Stomach smooth muscle (tissue), 2 donors: ENCODE data around the gene KREMEN2.
A peak's percentile ranks its signal among the peaks of the same experiment; 100 is the strongest.
"Not testable (repeated sequence)": the region's sequence is repeated elsewhere in the genome, so short reads cannot be mapped to it uniquely, and the experiment has no call there.

Experiments
- H3K27ac ChIP-seq: one replicate; pipeline ENCODE4 v1.7.0; 2013; ENCODE audit warnings: mild to moderate bottlenecking, low read length, inconsistent platforms
- H3K27me3 ChIP-seq, 2 donors: one replicate each; pipeline ENCODE4 v1.7.0; 2013; ENCODE audit warnings: low read length in 2 of 2; ENCODE audit not compliant: insufficient read depth in 2 of 2, control insufficient read depth in 1 of 2
- H3K36me3 ChIP-seq, 2 donors: one replicate each; pipeline ENCODE4 v1.7.0; 2013; ENCODE audit warnings: low read length in 2 of 2; ENCODE audit not compliant: control insufficient read depth in 2 of 2, insufficient read depth in 2 of 2
- H3K4me1 ChIP-seq: one replicate; pipeline ENCODE4 v1.7.0; 2013; ENCODE audit warnings: low read length; ENCODE audit not compliant: control insufficient read depth, insufficient read depth
- H3K4me3 ChIP-seq, 2 donors: one replicate each; pipeline ENCODE4 v1.7.0; 2013; ENCODE audit warnings: low read length in 2 of 2
- H3K9ac ChIP-seq, 2 donors: one replicate each; pipeline ENCODE4 v1.7.0; 2013; ENCODE audit warnings: low read length in 2 of 2, mild to moderate bottlenecking in 1 of 2
- H3K9me3 ChIP-seq, 2 donors: one replicate each; pipeline ENCODE4 v1.7.0; 2013; ENCODE audit warnings: low read length in 2 of 2; ENCODE audit not compliant: control insufficient read depth in 2 of 2
- donor health status: healthy.
- donor health status: Pancreatic carcinoma.

KREMEN2 gene

DNA sequence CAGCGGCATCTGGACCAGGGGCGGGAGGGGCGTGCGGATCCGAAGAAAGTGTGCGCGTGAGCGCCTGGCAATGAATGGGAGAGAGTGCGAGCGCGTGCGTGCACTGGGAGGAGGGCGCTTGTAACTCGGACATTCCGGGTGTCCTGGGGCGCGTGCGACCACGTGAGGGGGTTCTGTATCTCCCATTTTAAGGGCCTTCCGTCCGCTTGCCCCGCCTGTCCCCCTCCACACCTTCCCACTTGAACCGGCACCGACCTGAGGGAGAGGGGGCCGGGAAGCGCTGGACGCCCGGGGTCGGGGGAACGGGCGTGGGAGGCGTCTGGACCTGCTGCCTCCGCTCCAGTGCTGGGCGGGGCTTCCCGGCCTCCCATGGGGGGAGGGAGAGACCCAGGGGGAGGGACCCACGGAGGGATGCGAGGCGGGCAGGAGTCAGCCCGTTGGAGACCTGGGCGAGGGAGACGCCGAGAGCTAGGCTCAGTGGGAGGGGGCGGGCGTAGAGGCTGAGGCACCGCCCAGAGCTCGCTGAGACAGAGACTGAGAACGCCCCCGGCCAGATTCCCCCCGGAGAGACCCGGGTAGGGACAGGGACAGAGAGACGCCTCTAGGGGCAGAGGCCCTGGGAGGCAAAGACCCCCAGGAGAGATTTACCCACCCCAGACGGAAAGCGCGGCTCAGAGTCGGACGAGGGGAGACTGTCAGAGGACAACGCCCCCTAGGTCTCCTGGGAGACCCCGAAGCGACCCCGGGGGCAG lies at the start of gene KREMEN2:
KREMEN2 (plus strand) TSS at position 553 of the 752 bp plus-strand sequence. CDS start 246 bp downstream, outside the sequence.
- H3K4me3 ChIP-seq, result peak within 1 kb of the TSS in 1 of 2 donors; percentile 61
- no peak within 1 kb of the TSS for H3K9ac ChIP-seq
- no peaks in the 10 kb centered on the region for H3K9me3 ChIP-seq
- no peaks in the 10 kb centered on the region for H3K36me3 ChIP-seq
- H3K27ac ChIP-seq, result no peak within 1 kb of the TSS
- peaks cover 56 to 74% of the 10 kb centered on the region in 2 donors for H3K27me3 ChIP-seq
- H3K4me1 ChIP-seq, result peaks cover 41% of the 10 kb centered on the region

- Histone ChIP-seq H3K9ac (peak overlapping the region in 1 of 2 donors; percentile 27), H3K36me3 (peaks cover 9 to 14% of the 10 kb centered on the region in 2 donors), H3K27me3 (no peaks in the 10 kb centered on the region), H3K4me1 (peaks cover 21% of the 10 kb centered on the region), H3K27ac (no peak overlapping the region), H3K9me3 (no peaks in the 10 kb centered on the region), H3K4me3 (no peak overlapping the region)
Measured at GRCh38 chr16:2915196-2915929, 48.7 kb upstream of the KREMEN2 start.

- Histone ChIP-seq H3K9ac (no peak overlapping the region), H3K36me3 (peaks cover 11% of the 10 kb centered on the region in 2 donors)
Measured at GRCh38 chr16:2919511-2920255, 44.4 kb upstream of the KREMEN2 start.

DNA sequence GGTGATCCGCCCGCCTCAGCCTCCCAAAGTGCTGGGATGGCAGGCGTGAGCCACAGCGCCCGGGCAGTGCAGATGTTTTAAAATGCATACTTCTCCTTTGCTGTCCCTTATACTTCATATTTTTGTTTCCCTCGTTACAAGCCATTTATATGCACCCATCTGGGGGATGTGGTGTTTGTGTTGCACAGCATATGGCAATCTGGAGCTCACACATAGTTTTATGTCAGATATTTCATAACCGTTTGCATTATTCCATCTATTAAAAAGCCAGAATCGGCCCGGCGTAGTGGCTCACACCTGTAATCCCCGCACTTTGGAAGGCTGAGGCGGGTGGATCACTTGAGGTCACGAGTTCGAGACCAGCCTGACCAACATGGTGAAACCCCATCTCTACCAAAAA lies 40.6 kb upstream of the KREMEN2 start:
- Histone ChIP-seq H3K9me3 (no peaks in the 10 kb centered on the region), H3K4me3 (no peak overlapping the region), H3K36me3 (peaks cover 3 to 7% of the 10 kb centered on the region in 2 donors), H3K27ac (no peak overlapping the region), H3K4me1 (peaks cover 2% of the 10 kb centered on the region), H3K9ac (no peak overlapping the region), H3K27me3 (no peaks in the 10 kb centered on the region)

More at GRCh38 chr16:2919511-2920255, 44.4 kb upstream of the KREMEN2 start:
- H3K4me1 ChIP-seq, result peaks cover 2% of the 10 kb centered on the region
- no peaks in the 10 kb centered on the region for H3K27me3 ChIP-seq
- peak overlapping the region; percentile 31 for H3K27ac ChIP-seq
- H3K4me3 ChIP-seq, result no peak overlapping the region
- no peaks in the 10 kb centered on the region for H3K9me3 ChIP-seq

- no peak overlapping the region for H3K9ac ChIP-seq
- no peak overlapping the region for H3K27ac ChIP-seq
- peaks cover 3 to 13% of the 10 kb centered on the region in 2 donors for H3K36me3 ChIP-seq
- no peaks in the 10 kb centered on the region for H3K9me3 ChIP-seq
- H3K4me3 ChIP-seq, result no peak overlapping the region
- H3K27me3 ChIP-seq, result no peaks in the 10 kb centered on the region
- no peaks in the 10 kb centered on the region for H3K4me1 ChIP-seq
Measured at GRCh38 chr16:2924901-2925755, 38.9 kb upstream of the KREMEN2 start.

- H3K36me3 ChIP-seq, result peaks cover 3 to 18% of the 10 kb centered on the region in 2 donors
- H3K4me1 ChIP-seq, result no peaks in the 10 kb centered on the region
- H3K9ac ChIP-seq, result no peak overlapping the region
- no peaks in the 10 kb centered on the region for H3K9me3 ChIP-seq
- H3K27me3 ChIP-seq, result no peaks in the 10 kb centered on the region
- H3K4me3 ChIP-seq, result no peak overlapping the region
- no peak overlapping the region for H3K27ac ChIP-seq
Measured at GRCh38 chr16:2925951-2926649, 38.0 kb upstream of the KREMEN2 start.

DNA sequence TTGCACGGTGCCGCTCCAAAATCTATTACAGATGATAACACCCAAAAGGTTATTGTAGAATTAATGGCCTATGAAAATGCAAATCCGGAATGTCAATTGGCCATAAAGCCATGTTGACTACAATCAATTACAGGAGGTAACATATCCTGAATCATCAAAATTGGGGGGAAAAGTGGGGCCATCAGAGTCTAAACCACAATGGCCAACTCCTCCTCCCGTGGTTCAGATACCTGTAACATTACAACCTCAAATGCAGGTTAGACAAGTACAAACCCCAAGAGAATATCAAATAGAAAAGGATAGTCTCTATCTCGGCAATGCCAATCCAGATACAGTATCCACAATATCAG lies 37.5 kb upstream of the KREMEN2 start:
- Histone ChIP-seq H3K4me3 (peak overlapping the region; percentile 59 to 63), H3K9ac (peak overlapping the region in 1 of 2 donors; percentile 56), H3K27ac (no peak overlapping the region), H3K27me3 (no peaks in the 10 kb centered on the region), H3K36me3 (peaks cover 3 to 18% of the 10 kb centered on the region in 2 donors), H3K4me1 (no peaks in the 10 kb centered on the region), H3K9me3 (no peaks in the 10 kb centered on the region)

DNA sequence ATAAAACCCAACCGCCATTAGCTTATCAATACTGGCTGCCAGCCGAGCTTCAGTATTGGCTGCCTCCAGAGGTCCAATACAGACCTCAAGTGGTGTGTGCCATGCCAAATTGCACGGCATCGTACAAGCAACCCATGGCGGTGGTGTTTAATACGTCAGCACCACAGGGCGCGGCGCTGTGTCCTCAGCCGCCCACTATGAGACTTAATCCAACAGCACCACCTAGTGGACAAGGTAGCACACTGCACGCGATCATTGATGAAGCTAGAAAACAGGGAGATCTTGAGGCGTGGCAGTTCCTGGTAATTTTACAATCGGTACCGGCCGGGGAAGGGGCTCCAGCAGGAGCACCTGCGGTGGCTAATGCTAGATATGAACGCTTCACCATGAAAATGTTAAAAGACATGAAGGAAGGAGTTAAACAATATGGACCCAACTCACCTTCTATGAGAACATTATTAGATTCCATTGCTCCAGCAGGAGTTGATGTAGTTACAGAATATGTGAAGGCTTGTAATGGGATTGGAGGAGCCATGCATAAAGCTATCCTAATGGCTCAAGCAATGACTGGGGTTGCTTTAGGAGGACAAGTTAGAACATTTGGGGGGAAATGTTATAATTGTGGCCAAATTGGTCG lies 36.9 kb upstream of the KREMEN2 start:
- Histone ChIP-seq H3K9me3 (no peaks in the 10 kb centered on the region), H3K36me3 (peaks cover 3 to 16% of the 10 kb centered on the region in 2 donors), H3K4me1 (no peaks in the 10 kb centered on the region), H3K27ac (no peak overlapping the region), H3K4me3 (peak overlapping the region; percentile 59 to 63), H3K27me3 (no peaks in the 10 kb centered on the region), H3K9ac (peak overlapping the region in 1 of 2 donors; percentile 56)

GRCh38 chr16:2928151-2928550 lies 35.9 kb upstream of the KREMEN2 start:
- not testable (repeated sequence) for H3K27me3 ChIP-seq, H3K4me1 ChIP-seq, H3K27ac ChIP-seq, H3K9ac ChIP-seq, H3K9me3 ChIP-seq, H3K4me3 ChIP-seq
- peaks cover 3 to 14% of the 10 kb centered on the region in 2 donors for H3K36me3 ChIP-seq
